ENCODE measurements around the gene ALG14.
A peak's percentile ranks its signal among the peaks of the same experiment; 100 is the strongest.

ALG14 gene

GRCh38 chr1:94983171-94983739, 89.5 kb downstream of the ALG14 start:
- H3K27me3 ChIP-seq (replicated peaks in 2 of 5; ENCODE audit: control insufficient read depth in 4 of 5, insufficient read depth in 5 of 5, low read length in 4 of 5) = no peaks in the 10 kb centered on the region
- ChIA-PET POLR2A (no interaction called here), CTCF (no interaction called here)
- H3K27ac ChIP-seq (ENCODE audit: insufficient read depth in 1 of 2, low read depth in 1 of 2, low read length in 2 of 2, poor library complexity in 1 of 2, severe bottlenecking in 2 of 2) = no peak overlapping the region
- H3K9me3 ChIP-seq (ENCODE audit: control extremely low read depth in 1 of 5, control insufficient read depth in 4 of 5, insufficient read depth in 2 of 5, low read depth in 1 of 5, low read length in 4 of 5) = no peaks in the 10 kb centered on the region
- no peak overlapping the region for H3K4me3 ChIP-seq (ENCODE audit: control insufficient read depth in 1 of 7, extremely low read depth in 1 of 7, insufficient read depth in 4 of 7, low read depth in 2 of 7, low read length in 6 of 7)
- no peaks in the 10 kb centered on the region for H3K36me3 ChIP-seq (ENCODE audit: control insufficient read depth in 4 of 4, insufficient read depth in 4 of 4, low read length in 3 of 4)
- DNase-seq = no peak
- H3K4me1 ChIP-seq (ENCODE audit: control extremely low read depth in 1 of 4, control insufficient read depth in 4 of 4, insufficient read depth in 4 of 4, low read length in 3 of 4) = peaks cover 0 to 14% (median 4%) of the 10 kb centered on the region in 4 experiments
- WGBS (ENCODE audit: insufficient coverage) = 95% methylated on average over 4 of the region's 7 CpGs

- peaks cover 0 to 14% (median 3%) of the 10 kb centered on the region in 4 experiments for H3K4me1 ChIP-seq (ENCODE audit: control extremely low read depth in 1 of 4, control insufficient read depth in 4 of 4, insufficient read depth in 4 of 4, low read length in 3 of 4)
- H3K9me3 ChIP-seq (ENCODE audit: control extremely low read depth in 1 of 5, control insufficient read depth in 4 of 5, insufficient read depth in 2 of 5, low read depth in 1 of 5, low read length in 4 of 5) = no peaks in the 10 kb centered on the region
- H3K27ac ChIP-seq (ENCODE audit: insufficient read depth in 1 of 2, low read depth in 1 of 2, low read length in 2 of 2, poor library complexity in 1 of 2, severe bottlenecking in 2 of 2) = no peak overlapping the region
- no peaks in the 10 kb centered on the region for H3K27me3 ChIP-seq (replicated peaks in 2 of 5; ENCODE audit: control insufficient read depth in 4 of 5, insufficient read depth in 5 of 5, low read length in 4 of 5)
- no peak overlapping the region for H3K4me3 ChIP-seq (ENCODE audit: control insufficient read depth in 1 of 7, extremely low read depth in 1 of 7, insufficient read depth in 4 of 7, low read depth in 2 of 7, low read length in 6 of 7)
- ChIA-PET CTCF (no interaction called here), POLR2A (no interaction called here)
- WGBS (ENCODE audit: insufficient coverage) = 90% methylated on average over 2 of the region's 2 CpGs
- no peak for DNase-seq
- H3K36me3 ChIP-seq (ENCODE audit: control insufficient read depth in 4 of 4, insufficient read depth in 4 of 4, low read length in 3 of 4) = no peaks in the 10 kb centered on the region
These were observed 90.4 kb downstream of the ALG14 start for GRCh38 chr1:94982398-94982797.

- CTCF ChIA-PET = no interaction called here
These were observed 91.2 kb downstream of the ALG14 start for GRCh38 chr1:94981575-94981973.

GRCh38 chr1:94980582-94981574, 91.9 kb downstream of the ALG14 start:
- POLR2A ChIA-PET = interaction anchor here (0.6 kb wide), 1 partner anchor 21 kb away, joined by 3 read pairs; no protein-coding TSS in a partner anchor
- peaks cover 0 to 14% (median 3%) of the 10 kb centered on the region in 4 experiments for H3K4me1 ChIP-seq (ENCODE audit: control extremely low read depth in 1 of 4, control insufficient read depth in 4 of 4, insufficient read depth in 4 of 4, low read length in 3 of 4)
- H3K27ac ChIP-seq (ENCODE audit: insufficient read depth in 1 of 2, low read depth in 1 of 2, low read length in 2 of 2, poor library complexity in 1 of 2, severe bottlenecking in 2 of 2) = no peak overlapping the region
- H3K27me3 ChIP-seq (replicated peaks in 2 of 5; ENCODE audit: control insufficient read depth in 4 of 5, insufficient read depth in 5 of 5, low read length in 4 of 5) = no peaks in the 10 kb centered on the region
- no peak overlapping the region for H3K4me3 ChIP-seq (ENCODE audit: control insufficient read depth in 1 of 7, extremely low read depth in 1 of 7, insufficient read depth in 4 of 7, low read depth in 2 of 7, low read length in 6 of 7)
- no peaks in the 10 kb centered on the region for H3K9me3 ChIP-seq (ENCODE audit: control extremely low read depth in 1 of 5, control insufficient read depth in 4 of 5, insufficient read depth in 2 of 5, low read depth in 1 of 5, low read length in 4 of 5)
- DNase-seq = no peak
- no peaks in the 10 kb centered on the region for H3K36me3 ChIP-seq (ENCODE audit: control insufficient read depth in 4 of 4, insufficient read depth in 4 of 4, low read length in 3 of 4)
- WGBS (ENCODE audit: insufficient coverage) = 100% methylated on average over 3 of the region's 6 CpGs
- CTCF ChIA-PET = interaction anchor here (1.0 to 1.4 kb wide), 2 partner anchors 17 to 34 kb away, joined by 3 to 4 read pairs; no protein-coding TSS in a partner anchor

More at GRCh38 chr1:94981575-94981973, 91.2 kb downstream of the ALG14 start:
- H3K4me1 ChIP-seq (ENCODE audit: control extremely low read depth in 1 of 4, control insufficient read depth in 4 of 4, insufficient read depth in 4 of 4, low read length in 3 of 4) = peaks cover 0 to 14% (median 3%) of the 10 kb centered on the region in 4 experiments
- no peak overlapping the region for H3K4me3 ChIP-seq (ENCODE audit: control insufficient read depth in 1 of 7, extremely low read depth in 1 of 7, insufficient read depth in 4 of 7, low read depth in 2 of 7, low read length in 6 of 7)
- no peaks in the 10 kb centered on the region for H3K36me3 ChIP-seq (ENCODE audit: control insufficient read depth in 4 of 4, insufficient read depth in 4 of 4, low read length in 3 of 4)
- no peaks in the 10 kb centered on the region for H3K27me3 ChIP-seq (replicated peaks in 2 of 5; ENCODE audit: control insufficient read depth in 4 of 5, insufficient read depth in 5 of 5, low read length in 4 of 5)
- DNase-seq = no peak
- no CpG with 5 or more reads among the region's 1 CpG for WGBS (ENCODE audit: insufficient coverage)
- H3K9me3 ChIP-seq (ENCODE audit: control extremely low read depth in 1 of 5, control insufficient read depth in 4 of 5, insufficient read depth in 2 of 5, low read depth in 1 of 5, low read length in 4 of 5) = no peaks in the 10 kb centered on the region
- no peak overlapping the region for H3K27ac ChIP-seq (ENCODE audit: insufficient read depth in 1 of 2, low read depth in 1 of 2, low read length in 2 of 2, poor library complexity in 1 of 2, severe bottlenecking in 2 of 2)
- POLR2A ChIA-PET = no interaction called here

- Histone ChIP-seq H3K27ac (ENCODE audit: insufficient read depth in 1 of 2, low read depth in 1 of 2, low read length in 2 of 2, poor library complexity in 1 of 2, severe bottlenecking in 2 of 2) (no peak overlapping the region), H3K36me3 (ENCODE audit: control insufficient read depth in 4 of 4, insufficient read depth in 4 of 4, low read length in 3 of 4) (no peaks in the 10 kb centered on the region), H3K9me3 (ENCODE audit: control extremely low read depth in 1 of 5, control insufficient read depth in 4 of 5, insufficient read depth in 2 of 5, low read depth in 1 of 5, low read length in 4 of 5) (no peaks in the 10 kb centered on the region), H3K4me1 (ENCODE audit: control extremely low read depth in 1 of 4, control insufficient read depth in 4 of 4, insufficient read depth in 4 of 4, low read length in 3 of 4) (peaks cover 0 to 11% (median 3%) of the 10 kb centered on the region in 4 experiments), H3K27me3 (replicated peaks in 2 of 5; ENCODE audit: control insufficient read depth in 4 of 5, insufficient read depth in 5 of 5, low read length in 4 of 5) (no peaks in the 10 kb centered on the region), H3K4me3 (ENCODE audit: control insufficient read depth in 1 of 7, extremely low read depth in 1 of 7, insufficient read depth in 4 of 7, low read depth in 2 of 7, low read length in 6 of 7) (no peak overlapping the region)
- WGBS (ENCODE audit: insufficient coverage) = 69% methylated on average over 5 of the region's 9 CpGs
- ChIA-PET POLR2A (interaction anchor here (0.6 kb wide), 1 partner anchor 20 kb away, joined by 3 read pairs; no protein-coding TSS in a partner anchor), CTCF (interaction anchor here (1.0 to 1.4 kb wide), 3 partner anchors 15 to 33 kb away, joined by 3 to 4 read pairs (median 4); no protein-coding TSS in a partner anchor)
- no peak for DNase-seq
These were observed 92.8 kb downstream of the ALG14 start for GRCh38 chr1:94979656-94980581.

- no peaks in the 10 kb centered on the region for H3K27me3 ChIP-seq (replicated peaks in 2 of 5; ENCODE audit: control insufficient read depth in 4 of 5, insufficient read depth in 5 of 5, low read length in 4 of 5)
- DNase-seq = peak in 1 of 3 donors; percentile 23
- H3K4me3 ChIP-seq (ENCODE audit: control insufficient read depth in 1 of 7, extremely low read depth in 1 of 7, insufficient read depth in 4 of 7, low read depth in 2 of 7, low read length in 6 of 7) = no peak overlapping the region
- WGBS (ENCODE audit: insufficient coverage) = no CpG with 5 or more reads among the region's 5 CpGs
- H3K36me3 ChIP-seq (ENCODE audit: control insufficient read depth in 4 of 4, insufficient read depth in 4 of 4, low read length in 3 of 4) = no peaks in the 10 kb centered on the region
- H3K27ac ChIP-seq (ENCODE audit: insufficient read depth in 1 of 2, low read depth in 1 of 2, low read length in 2 of 2, poor library complexity in 1 of 2, severe bottlenecking in 2 of 2) = no peak overlapping the region
- no peaks in the 10 kb centered on the region for H3K9me3 ChIP-seq (ENCODE audit: control extremely low read depth in 1 of 5, control insufficient read depth in 4 of 5, insufficient read depth in 2 of 5, low read depth in 1 of 5, low read length in 4 of 5)
- CTCF ChIA-PET = interaction anchor here (1.4 kb wide), 1 partner anchor 16 kb away, joined by 4 read pairs; no protein-coding TSS in a partner anchor
- POLR2A ChIA-PET = no interaction called here
- H3K4me1 ChIP-seq (ENCODE audit: control extremely low read depth in 1 of 4, control insufficient read depth in 4 of 4, insufficient read depth in 4 of 4, low read length in 3 of 4) = peaks cover 0 to 11% (median 3%) of the 10 kb centered on the region in 4 experiments
These were observed 93.6 kb downstream of the ALG14 start for GRCh38 chr1:94979131-94979530.

All from common myeloid progenitor, CD34-positive (primary cell).